ENCODE measurements around the gene PTX4.
"Not testable (repeated sequence)": the region's sequence is repeated elsewhere in the genome, so short reads cannot be mapped to it uniquely, and the experiment has no call there.

Gene PTX4

DNA sequence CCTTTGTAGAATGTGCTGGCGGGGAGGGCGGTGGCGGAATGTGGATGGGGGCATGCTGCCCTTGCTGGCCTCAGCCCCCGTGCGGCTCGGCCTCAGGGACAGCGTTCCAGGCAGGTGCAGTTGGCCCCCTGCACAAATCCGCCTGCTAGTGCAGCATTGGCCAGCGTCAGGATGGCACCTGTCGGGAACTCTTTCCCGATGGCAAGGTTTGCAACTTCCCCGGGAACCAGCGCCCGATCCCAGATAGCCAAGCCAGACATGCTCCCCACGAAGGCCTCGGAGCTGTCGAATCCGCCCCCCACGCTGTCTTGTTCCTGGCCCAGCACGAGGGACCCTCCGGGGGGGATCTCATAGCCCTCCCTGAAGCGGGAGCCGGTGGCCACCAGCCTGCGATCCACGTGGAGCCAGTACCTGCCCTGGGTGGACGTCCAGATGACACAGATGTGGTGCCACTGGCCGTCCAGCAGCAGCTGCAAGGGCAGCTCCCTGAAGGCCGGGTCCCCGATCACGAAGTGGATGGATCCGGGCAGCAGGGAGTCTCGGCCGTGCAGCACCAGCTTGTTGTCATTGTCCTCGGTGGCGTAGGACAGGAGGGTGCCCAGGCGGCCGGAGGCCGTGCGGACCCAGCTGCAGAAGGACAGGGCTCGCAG, 2.8 kb downstream of the PTX4 start:
- DNase-seq (ENCODE audit: low read depth in 3 of 3) = no peak

DNA sequence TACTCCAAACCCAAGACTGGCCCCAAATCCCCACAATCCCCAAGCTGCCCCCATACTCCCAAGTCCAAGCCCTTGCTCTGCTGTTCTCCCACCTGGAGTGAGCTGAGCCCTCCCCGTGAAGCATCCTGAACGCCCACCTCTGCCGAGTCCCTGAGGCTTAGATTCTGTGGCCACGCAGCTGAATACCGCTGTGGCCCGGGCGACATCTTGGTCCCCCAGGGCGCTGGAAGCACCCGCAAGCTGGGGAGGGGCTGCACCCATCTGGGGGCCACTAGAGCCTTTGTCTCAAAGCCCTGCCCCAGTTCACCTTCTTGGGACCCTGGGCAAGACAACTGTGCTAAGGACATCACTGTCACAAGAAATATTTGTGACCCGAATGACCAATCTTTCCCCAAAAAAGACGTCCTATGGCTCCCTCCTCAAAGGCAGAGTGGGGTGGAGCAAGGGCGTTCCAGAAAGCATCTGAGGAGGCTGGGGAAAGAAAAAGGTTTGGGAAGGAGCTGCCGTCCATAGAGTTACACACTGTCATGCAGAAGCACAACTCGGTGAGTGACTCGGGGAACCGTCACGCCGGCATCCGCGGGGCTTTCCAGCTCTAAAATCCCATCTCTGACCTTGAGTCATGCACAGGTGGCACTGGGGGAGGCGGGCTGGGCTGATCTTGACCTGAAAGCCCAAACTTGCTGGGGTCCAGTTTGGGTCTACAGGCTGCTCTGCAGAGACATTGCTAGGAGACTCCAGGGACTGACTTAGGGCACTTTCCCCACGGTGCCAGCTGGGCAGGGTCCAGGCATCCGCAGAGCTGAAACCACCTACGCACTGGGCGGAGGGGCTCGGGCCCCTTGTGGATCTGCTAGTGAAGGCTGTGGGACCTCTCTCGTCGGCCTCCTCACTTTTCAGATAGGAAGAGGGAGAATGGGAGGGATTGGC, 6.6 kb downstream of the PTX4 start:
- no peak for DNase-seq (ENCODE audit: low read depth in 3 of 3)

DNA sequence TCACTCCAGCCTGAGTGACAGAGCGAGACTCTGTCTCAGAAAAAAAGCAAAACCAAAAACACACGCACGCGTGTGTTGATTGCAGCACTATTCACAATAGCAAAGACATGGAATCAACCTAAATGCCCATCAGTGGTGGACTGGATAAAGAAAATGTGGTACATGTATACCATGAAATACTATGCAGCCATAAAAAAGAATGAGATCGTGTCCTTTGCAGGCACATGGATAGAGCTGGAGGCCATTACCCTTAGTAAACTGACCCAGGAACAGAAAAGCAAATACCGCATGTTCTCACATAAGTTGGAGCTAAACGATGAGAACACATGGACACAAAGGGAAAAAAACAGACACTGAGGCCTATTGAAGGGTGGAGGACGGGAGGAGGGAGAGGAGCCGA, 9.8 kb downstream of the PTX4 start:
- not testable (repeated sequence) for DNase-seq (ENCODE audit: low read depth in 3 of 3)

DNA sequence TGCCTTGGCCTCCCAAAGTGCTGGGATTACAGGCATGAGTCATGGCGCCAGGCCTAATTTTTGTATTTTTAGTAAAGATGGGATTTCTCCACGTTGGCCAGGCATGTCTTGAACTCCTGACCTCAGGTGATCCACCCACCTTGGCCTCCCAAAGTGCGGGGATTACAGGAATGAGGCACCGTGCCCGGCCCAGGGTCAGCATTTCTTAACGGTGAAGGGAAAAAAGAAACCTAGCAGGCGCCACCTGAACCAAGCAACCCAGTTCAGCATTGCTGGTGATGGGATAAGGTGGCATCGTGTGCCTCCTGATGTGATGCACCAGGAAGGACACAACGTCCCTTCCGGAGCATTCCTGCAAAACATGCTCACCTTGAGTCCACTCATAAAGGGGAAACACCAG, 11.7 kb downstream of the PTX4 start:
- DNase-seq (ENCODE audit: low read depth in 3 of 3) = no peak

DNA sequence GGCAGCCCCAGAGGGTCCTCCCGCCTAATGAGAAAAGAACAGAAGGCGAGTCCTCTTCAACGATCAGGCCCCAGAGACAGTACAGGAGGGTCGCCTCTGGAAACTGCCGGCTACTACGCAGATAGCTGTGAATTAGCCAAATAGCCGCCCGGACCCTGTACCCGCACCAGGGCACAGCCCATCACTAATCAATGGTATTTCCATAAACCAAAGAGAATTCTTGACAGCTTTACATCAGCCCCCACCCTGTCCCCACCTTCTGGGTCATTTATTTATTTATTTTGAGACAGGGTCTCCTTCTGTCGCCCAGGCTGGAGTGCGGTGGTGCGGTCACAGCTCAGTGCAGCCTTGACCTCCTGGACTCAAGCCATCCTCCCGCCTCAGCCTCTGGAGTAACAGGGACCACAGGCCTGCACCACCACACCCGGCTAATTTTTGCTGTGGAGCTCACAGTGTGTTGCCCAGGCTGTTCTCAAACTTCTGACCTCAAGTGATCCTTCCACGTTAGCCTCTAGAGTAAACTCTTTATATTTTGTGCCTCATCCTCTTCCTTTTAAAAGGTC, 13.1 kb downstream of the PTX4 start:
- DNase-seq (ENCODE audit: low read depth in 3 of 3) = no peak

DNA sequence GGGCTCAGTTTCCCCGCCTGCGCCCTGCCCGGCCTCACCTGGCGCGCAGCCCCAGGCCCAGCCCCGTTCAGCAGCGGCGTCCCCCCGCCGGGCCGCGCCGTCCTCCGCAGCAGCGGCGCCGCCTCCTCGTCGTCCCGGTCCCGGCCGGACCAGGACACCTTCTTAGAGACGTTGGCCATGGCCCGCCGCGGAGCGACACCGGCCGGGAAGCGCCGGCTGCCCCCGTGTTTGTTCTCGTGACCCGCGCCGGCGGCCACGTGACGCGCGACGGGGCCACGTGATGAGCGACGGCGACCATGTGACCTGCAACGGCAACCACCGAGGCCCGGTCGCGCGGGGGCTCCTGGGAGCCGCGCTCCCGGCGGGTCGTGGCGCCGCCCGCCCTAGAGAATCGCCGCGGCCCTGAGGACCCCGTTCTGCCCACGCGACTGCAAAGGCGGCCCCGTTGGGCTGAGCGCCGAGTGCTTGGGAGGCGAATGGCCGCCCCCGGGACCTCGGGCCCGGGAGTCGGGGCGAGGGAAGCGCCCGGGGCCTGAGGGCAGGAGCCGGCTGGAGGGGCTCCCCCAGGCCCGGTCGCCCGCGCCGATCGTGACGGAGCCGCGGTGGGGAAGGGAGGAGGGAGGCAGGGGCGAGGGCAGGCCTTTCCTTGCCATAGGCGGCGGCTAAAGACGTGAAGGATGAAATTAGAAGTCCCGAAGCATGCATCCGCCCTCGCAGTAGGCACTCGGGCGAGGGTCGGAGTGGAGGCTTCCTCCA, 13.8 kb downstream of the PTX4 start, which contains the start of gene CLCN7:
Gene CLCN7 (minus strand): TSS at position 233 of the 756 bp plus-strand sequence. CDS start 54 bp downstream, at position 179.
- DNase-seq (ENCODE audit: low read depth in 3 of 3) = peak; percentile 82 to 89 (median 82)

DNA sequence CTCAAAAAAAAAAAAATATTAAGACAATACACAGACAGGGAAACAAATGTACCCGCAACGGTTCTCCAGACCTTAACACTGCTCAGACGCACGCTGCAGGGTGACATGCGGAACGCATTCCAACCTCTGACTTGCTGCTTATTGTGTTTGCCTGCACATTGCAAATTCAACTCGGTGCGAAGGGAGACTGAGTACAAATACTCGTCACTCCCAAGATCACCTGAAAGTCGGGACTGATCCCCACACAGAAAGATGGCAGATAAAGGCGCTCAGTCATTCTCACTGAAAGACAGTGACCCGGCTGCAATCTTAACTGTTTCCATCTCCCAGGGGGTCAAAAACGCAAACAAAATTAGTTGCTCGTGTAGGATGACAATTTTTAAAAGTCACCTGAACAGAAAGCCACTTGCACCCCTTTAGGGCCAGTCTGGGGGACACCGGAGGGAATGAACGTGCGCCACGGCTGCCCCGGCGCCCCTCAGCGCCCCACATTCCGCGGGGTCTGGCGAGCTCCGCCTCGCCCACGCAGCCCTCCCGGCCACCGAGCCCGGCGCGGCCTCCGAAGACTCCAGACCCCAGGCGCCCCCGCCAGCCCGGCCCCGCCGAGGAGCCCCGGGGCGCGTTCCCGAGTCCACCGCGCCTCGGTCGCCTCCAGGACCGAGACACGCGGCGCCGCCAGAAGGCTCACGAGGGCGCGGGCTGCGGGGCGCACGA, 14.5 kb downstream of the PTX4 start:
- no peak for DNase-seq (ENCODE audit: low read depth in 3 of 3)

DNA sequence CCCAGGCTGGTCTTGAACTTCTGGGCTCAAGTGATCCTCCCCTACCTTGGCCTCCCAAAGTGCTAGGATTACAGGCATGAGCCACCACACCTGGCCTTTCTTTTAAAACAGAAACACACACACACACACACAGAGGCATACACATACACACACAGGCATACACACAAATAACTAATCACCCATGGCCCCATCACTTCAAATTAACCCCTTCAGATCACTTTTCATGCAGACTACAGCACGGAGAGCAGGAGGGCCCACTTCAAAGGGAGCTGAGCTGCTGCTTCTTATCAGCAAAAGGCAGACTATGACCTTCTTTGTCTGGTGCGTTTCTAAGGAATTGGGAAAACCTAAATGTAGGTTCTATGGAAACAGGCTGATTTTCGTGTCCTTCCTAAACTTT, 15.8 kb downstream of the PTX4 start:
- no peak for DNase-seq (ENCODE audit: low read depth in 3 of 3)

DNA sequence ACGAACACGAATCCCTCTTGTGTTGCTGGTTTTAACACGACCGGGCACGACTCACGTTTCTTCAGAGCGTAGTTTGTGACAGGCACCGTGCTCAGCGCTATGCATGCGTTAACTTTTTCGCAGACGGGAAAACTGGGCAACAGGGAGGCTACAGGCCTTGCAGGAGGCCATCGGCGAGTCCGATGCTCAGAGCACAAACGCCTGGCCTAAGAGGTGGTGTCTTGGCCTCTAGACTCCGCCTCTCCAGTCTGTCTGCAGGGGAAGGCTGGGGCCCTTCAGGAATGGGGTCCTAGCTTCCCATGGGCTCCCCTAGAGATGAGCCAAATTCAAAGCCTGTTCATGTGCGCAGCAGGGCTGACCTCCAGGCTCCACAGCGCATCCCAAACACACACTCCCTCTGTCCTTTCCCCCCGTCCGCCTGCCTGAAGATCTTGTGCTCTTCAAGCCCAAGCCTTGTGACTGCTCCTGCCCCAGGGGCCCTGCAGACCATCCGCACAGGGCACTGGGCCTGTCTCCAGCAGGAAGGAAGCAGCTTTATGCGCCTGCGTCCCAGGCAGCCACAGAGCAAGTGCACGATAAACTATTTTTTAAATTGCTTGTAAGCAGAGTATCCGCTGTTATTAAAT, 17.1 kb downstream of the PTX4 start:
- no peak for DNase-seq (ENCODE audit: low read depth in 3 of 3)

DNA sequence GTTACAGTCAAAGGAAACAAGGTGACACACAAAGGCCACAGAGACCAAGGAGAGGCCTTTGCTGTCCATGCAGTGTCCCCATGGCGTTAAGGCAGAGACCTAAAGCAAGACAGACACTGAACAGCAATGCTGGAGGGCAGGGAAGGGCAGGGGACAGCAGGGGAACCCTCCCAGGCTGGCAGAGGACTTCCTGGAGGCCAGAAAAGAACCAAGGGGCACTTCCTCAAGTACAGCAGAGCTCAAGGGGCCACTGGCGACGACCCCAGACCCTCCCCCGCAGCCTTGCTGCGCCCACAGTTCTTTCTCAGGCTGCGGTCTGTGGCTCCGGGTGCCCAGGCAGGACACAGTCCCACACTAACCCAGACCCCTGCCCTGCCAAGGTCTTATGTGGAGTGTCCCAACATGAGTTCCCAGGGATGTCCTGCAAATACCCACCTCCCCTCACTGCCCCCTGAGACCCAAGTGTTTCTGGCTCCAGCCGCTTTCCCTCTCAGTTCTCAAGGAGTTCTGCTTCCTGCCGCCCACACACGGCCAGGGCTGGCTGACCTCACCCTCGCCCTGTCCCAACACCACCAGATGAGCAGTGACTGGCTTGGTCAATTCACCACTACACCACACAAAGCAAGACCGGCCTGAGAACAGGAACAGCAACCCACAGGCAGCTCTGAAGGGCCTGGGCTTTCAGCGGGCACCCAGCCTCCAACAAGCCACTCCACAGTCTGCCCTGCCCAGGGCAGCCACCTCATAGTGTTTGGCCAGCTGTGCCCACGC, 18.1 kb downstream of the PTX4 start:
- no peak for DNase-seq (ENCODE audit: low read depth in 3 of 3)

DNA sequence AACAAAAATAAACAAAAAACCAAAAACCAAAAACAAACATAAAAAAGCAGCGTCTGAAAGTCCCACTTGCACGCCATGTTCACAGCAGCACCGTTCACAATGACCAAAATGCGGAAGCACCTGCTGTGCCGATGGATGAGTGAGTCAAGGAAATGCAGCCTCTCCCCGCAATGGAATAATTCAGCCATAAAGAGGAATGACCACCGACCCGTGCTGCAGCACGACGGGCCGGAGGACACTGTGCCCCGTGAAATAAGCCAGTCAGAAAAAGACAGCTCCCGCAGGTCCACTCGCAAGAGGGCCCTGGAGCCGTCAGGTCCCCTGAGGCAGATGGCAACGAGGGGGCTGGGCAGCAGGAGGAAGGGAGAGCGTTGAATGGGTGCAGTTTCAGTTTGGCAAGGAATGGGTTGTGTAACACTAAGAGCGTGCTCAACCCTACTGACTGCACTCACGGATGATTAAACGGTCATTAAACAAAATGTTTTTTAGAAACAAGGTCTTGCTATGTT, 19.0 kb downstream of the PTX4 start:
- DNase-seq (ENCODE audit: low read depth in 3 of 3) = no peak

DNA sequence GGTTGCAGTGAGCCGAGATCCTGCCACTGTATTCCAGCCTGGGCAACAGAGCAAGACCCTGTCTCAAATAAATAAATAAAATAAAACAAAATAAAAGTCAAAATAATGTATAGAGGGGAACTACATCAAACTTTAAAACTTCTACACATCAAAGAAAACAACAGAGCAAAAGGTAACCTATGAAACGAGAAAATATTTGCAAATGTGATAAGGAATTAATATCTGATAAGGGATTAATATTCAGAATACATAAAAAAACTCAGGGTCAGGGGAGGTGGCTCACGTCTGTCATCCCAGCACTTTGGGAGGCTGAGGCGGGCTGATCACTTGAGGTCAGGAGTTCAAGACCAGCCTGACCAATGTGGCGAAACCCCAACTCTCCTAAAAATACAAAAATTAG, 19.6 kb downstream of the PTX4 start:
- not testable (repeated sequence) for DNase-seq (ENCODE audit: low read depth in 3 of 3)

DNA sequence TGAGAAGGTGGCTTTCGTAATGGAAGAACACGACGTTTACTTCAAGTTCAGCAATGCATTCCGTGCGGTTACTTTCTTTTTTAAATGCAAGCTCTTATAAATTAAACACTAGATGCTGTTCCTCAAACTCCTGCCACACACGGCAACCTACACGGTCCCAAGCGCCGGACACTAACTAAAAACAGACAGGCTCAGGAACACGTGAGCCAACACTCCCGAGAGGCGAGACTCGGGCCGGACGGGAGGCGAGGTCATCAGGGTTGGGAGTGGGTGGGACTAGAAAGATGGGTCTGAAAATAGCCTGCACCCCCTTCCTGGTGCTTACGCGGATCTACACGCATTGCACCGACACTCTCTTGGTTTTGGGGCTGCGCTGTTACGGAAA, 20.3 kb downstream of the PTX4 start:
- DNase-seq (ENCODE audit: low read depth in 3 of 3) = no peak

DNA sequence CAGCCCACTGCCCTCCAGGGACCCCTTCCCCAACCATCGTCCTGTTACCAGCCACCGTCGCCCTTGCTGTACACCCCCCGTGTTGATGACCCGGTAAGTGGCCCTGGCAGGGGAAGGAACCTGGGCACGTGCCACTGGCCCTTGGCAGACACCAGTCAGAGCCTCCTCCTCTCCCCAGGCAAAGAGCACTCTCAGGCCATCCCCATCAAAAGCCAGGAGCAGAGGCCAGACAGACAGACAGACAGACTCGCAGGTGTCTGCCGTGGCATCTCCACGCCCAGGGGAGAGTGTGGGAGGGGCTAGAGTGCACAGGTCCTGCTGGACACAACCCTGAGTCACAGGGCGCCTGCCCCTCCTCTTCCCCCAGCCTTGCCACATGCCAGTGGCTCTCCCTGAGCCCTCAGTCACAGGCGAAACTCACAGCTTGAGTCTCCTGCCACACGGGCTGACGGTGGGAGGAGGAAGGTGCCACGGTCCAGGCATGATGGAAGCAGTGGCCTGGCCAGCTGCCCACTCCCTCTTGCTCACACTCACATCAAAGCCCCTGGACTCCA, 21.7 kb downstream of the PTX4 start:
- DNase-seq (ENCODE audit: low read depth in 3 of 3) = no peak

DNA sequence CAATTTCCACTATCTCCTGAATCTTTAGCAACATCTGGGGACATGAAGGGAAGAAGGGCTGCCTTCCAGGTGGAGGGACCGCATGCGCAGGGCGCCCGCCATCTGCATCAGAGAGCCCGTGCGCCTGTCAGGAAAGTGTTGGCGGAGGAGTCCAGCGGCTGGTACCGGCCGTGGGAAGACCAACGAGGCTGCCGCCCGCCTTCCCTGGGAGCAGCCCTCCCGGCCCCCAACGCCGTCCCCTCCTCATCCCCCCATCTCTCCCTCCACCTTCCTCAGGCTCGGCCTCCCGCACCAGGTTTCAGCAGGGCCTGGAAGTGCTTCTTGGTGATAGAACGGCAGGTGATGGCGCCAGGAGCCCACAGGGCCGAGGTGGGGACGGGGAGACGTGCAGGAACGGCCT, 22.7 kb downstream of the PTX4 start:
- DNase-seq (ENCODE audit: low read depth in 3 of 3) = no peak

DNA sequence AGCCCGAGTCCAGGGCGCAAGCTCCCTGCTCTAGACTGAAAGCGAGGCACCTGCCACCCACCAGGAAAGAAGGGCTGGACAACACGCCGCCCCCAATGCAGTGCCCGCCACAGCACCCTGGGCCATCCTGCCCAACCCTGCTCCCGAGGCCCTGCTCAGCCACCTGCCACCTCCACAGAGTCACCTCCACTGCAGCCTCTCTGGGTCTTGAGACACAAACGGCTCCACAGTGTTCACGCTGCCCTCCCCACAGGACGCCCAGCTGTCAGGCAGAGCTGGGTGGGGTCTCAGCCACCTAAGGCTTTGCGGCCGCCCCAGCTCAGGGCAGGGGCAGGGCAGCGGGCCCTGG, 23.2 kb downstream of the PTX4 start:
- DNase-seq (ENCODE audit: low read depth in 3 of 3) = no peak

DNA sequence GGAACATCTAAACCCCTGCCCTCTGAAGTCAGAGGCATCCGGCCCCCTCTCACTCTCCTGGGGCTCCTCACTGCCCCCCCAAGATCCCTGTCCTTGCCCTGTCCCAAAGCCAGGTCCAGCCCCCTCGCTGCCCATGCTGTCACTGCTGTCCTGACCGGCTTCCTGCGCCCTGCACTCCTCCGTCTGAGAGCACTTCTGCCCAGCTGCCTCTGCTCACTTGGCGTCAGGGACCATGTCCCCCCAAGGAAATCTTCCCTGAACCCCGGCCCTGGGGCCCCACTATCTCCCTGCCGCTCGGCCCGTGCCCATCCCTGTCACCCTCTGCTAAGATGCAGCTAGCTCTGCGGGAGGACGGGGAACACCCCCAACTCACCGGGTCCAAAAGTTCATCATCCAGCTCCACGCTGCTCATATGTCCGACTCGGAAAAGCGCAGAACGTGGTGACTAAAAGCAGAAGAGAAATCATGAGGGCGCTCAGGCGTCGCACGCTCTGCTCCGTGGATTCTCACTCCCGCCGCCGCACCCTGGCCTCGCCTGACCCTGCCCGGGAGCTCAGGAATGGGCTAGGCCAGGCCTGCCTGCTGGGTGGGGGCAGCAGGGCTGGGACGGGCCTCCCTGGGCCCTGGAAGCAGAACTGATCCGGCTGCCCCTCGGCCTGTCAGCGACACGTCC, 23.7 kb downstream of the PTX4 start:
- DNase-seq (ENCODE audit: low read depth in 3 of 3) = no peak

DNA sequence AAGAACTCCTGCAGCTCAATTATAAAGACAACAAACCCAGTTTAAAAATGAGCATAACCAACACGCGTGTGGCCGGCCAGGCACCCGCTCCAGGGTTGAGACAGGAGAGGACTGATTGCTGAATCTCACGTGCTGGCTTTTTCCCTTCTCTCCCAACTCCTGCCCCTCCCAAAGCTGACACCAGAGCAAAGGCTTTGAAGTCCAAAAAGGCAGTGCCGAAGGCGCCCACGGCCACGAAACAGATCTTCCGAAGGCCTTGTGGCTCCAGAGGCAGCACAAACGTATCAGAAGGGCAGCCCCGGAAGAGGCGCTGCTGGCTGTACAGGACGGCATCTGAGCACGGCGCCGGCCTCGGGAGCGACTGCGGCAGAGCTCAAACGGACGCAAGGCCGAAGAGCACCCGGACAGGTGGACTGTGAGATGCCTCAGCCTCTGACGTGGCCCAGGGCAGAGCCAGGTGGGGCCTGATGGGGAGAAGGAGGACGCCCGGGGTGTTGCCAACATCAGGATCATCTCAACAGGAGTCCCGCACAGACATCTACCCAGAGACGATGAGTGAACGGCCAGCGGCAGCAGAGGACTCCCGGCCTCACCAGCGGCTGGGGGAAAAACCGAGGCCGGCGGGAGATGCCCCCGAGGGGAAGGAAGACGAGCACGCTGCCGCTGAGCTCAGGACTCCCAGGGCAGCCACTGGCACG, 24.4 kb downstream of the PTX4 start:
- no peak for DNase-seq (ENCODE audit: low read depth in 3 of 3)

DNA sequence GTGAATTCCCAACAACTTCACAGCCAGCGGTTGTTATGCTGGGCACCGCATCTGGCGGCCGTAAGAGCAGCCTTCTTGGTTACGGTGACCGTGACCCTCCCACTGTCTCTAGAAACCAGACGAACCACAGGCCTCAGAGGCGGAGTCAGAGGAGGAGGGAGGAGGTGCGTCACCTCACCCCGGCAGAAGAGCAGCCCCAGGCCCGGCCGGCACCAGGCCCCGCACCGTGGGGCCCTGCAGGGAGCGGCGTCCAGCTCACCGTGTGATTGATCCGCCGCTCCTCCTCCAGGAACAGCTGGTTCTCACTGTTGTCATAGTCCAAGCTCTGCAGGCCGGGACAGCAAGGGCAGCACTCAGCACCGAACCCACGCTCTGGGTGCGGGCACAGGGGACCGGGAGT, 27.6 kb downstream of the PTX4 start:
- no peak for DNase-seq (ENCODE audit: low read depth in 3 of 3)
